Neural progenitor cell (in vitro differentiated cells): ENCODE measurements around the gene AGPAT1.

Experiments used
- EZH2 ChIP-seq: fragments of 200-600 bp; sonication (generic); IDR thresholded peaks from 2 replicates; pipeline ENCODE4 v1.6.1; 2017; ENCODE audit warnings: antibody characterized with exemption, mild to moderate bottlenecking, moderate library complexity
- EZH2phosphoT487 ChIP-seq: fragments of 200-600 bp; sonication (generic); IDR thresholded peaks from 2 replicates; pipeline ENCODE4 v1.6.1; 2017; ENCODE audit warnings: antibody characterized with exemption
- TF ChIP-seq, protein P1 (sequence below): fragments of 200-600 bp; sonication (generic); IDR thresholded peaks from 2 replicates; pipeline ENCODE4 v1.5.1; 2017; ENCODE audit warnings: antibody characterized with exemption, mild to moderate bottlenecking

DNA sequence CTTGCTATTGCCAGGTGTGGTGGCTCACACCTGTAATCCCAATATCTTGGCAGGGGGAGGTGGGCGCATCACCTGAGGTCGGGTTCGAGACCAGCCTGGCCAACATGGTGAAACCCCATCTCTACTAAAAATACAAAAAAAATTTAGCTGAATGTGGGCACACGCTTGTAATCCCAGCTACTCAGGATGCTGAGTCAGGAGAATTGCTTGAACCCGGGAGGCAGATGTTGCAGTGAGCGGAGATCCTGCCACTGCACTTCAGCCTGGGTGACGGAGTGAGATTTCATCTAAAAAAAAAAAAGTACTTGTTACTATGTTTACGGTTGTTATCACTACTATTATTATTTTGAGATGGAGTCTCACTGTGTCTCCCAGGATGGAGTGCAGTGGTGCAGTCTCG, 19.0 kb downstream of the AGPAT1 start:
- TF ChIP-seq, protein P1, sequence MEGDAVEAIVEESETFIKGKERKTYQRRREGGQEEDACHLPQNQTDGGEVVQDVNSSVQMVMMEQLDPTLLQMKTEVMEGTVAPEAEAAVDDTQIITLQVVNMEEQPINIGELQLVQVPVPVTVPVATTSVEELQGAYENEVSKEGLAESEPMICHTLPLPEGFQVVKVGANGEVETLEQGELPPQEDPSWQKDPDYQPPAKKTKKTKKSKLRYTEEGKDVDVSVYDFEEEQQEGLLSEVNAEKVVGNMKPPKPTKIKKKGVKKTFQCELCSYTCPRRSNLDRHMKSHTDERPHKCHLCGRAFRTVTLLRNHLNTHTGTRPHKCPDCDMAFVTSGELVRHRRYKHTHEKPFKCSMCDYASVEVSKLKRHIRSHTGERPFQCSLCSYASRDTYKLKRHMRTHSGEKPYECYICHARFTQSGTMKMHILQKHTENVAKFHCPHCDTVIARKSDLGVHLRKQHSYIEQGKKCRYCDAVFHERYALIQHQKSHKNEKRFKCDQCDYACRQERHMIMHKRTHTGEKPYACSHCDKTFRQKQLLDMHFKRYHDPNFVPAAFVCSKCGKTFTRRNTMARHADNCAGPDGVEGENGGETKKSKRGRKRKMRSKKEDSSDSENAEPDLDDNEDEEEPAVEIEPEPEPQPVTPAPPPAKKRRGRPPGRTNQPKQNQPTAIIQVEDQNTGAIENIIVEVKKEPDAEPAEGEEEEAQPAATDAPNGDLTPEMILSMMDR = no peak
- TF ChIP-seq EZH2phosphoT487 = no peak
- no peak for TF ChIP-seq EZH2
